GM12878 (cell line): ENCODE results near the gene DYNLL2. TPM values are rescaled to one million over a fixed set of nuclear protein-coding genes. Genes with fewer than 3 reads are reported as not detected.

Experiments
- EGR1 ChIP-seq, 2 experiments: IDR thresholded peaks; 1 replicate in 1 of 2; 2 replicates in 1 of 2; pipeline ENCODE4 v1.6.1; 2011 to 2012; ENCODE audit warnings: low read depth in 2 of 2, low read length in 2 of 2, borderline replicate concordance in 1 of 2, mild to moderate bottlenecking in 1 of 2, moderate library complexity in 1 of 2
- HCFC1 ChIP-seq: fragments of 150-350 bp; IDR thresholded peaks from 2 replicates; pipeline ENCODE4 v1.6.1; 2014; ENCODE audit warnings: low read length
- MTA3 ChIP-seq: IDR thresholded peaks from 2 replicates; pipeline ENCODE4 v1.6.1; 2012; ENCODE audit warnings: low read length, inconsistent platforms, borderline replicate concordance
- PML ChIP-seq: IDR thresholded peaks from 2 replicates; pipeline ENCODE4 v1.6.1; 2012; ENCODE audit warnings: low read length, inconsistent platforms
- POLR2A ChIP-seq: IDR thresholded peaks from 2 replicates; pipeline ENCODE4 v1.6.1; 2011; ENCODE audit warnings: low read depth, mild to moderate bottlenecking, low read length
- RBBP5 ChIP-seq: fragments of 200-600 bp; sonication (generic); conservative IDR thresholded peaks from 2 replicates; pipeline ENCODE4 v1.6.1; 2016
- RCOR1 ChIP-seq: conservative IDR thresholded peaks from 2 replicates; pipeline ENCODE4 v1.6.1; 2012; ENCODE audit warnings: low read depth, low read length, improper control_type of control experiment
- TCF12 ChIP-seq: IDR thresholded peaks from 2 replicates; pipeline ENCODE4 v1.6.1; 2011; ENCODE audit warnings: low read depth, mild to moderate bottlenecking, low read length
- ZNF207 ChIP-seq: fragments of 450-650 bp; IDR thresholded peaks from 2 replicates; pipeline ENCODE4 v1.6.1; 2014; ENCODE audit warnings: antibody characterized with exemption, mild to moderate bottlenecking, borderline replicate concordance
- polyA plus RNA-seq, 11 experiments: library from polyadenylated mRNA; depleted of rRNA in 4 of 11; unstranded in 6 of 11; stranded (reverse) in 5 of 11; fragments of >200 nt; fragmentation: Nextera tagmentation in 4 of 11; fragmentation: Illumina TruSeq in 1 of 11; extraction: Ambion mirVana in 4 of 11; extraction: Trizol in 1 of 11; gene quantifications; 1 replicate in 1 of 11; 2 replicates in 10 of 11; pipeline versions ENCODE4 v1.2.1 to v1.2.3, GENCODE V29; 2011 to 2016; ENCODE audit warnings: inconsistent platforms in 2 of 11, missing spikeins in 2 of 11, low read depth in 1 of 11
- total RNA-seq, 4 experiments: library from RNA; depleted of rRNA in 3 of 4; stranded (reverse); fragments of >200 nt in 3 of 4; fragmentation: Illumina TruSeq in 1 of 4; extraction: Trizol in 1 of 4; gene quantifications; 2 replicates each; pipeline versions ENCODE4 v1.2.1 to v1.2.3, GENCODE V29; 2013 to 2021
- TF ChIP-seq, protein P1 (sequence below): fragments of 450-650 bp; IDR thresholded peaks from 2 replicates; pipeline ENCODE4 v1.6.1; 2017; ENCODE audit warnings: borderline replicate concordance
- TF ChIP-seq, protein P2 (sequence below): fragments of 450-650 bp; IDR thresholded peaks from 2 replicates; pipeline ENCODE4 v1.6.1; 2016; ENCODE audit warnings: mild to moderate bottlenecking
- TF ChIP-seq, protein P3 (sequence below): IDR thresholded peaks from 2 replicates; pipeline ENCODE4 v1.6.1; 2012; ENCODE audit warnings: mild to moderate bottlenecking, low read depth, low read length

DYNLL2 gene
- total and polyA plus RNA-seq, 10 of the 15 experiments (the other 5 are each of a cell fraction or from before 2014, with no cell fraction given), result 0.62 to 19.2 (median 9.1) TPM

DNA sequence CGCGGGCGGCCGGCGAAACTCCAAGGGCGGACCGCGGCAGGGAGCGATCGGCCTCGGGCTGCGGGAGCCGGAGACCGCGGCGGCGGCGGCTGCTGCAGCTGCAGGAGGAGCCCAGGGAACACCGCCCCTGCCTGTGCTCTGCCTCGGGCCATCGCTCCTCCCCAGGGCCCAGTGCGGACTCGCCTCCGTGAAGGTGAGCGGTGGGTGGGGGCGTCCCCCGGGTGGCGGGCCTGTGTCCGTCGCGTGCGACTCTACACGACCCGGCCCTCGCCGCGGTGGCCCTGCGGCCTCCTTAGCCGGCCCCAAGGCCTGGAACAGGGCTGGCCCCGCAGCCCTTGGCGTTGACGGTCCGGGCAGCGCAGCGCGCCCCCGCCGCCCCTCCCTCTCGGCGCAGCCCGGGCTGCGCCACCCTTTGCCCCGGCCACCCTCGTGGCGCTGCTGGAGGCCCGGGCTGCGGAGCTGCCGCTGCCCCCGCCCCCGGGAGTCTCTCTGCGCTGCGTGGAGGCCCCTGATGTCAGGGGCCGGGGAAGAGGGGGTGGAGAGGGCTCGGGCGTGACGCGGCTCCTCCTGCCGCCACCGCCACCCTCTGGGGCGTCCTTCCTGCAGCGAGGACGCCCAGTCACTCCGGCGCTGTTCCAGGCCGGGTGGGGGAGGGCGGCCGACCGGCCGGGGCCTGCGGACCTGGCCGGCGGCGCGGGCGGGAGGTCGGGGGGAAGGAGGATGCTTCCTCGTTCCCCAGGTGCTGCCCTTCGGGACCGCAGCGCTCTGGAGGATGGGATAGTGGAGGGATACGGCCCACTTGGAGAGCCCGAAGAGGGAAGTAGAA, 485 bp downstream of the DYNLL2 start (continued):
- no peak for TF ChIP-seq TCF12
- TF ChIP-seq ZNF207, result 0 out of 2 replicates have a peak, but pooled peaks have one; percentile 50
- no peak for TF ChIP-seq HCFC1
- TF ChIP-seq EGR1 (IDR thresholded peaks at IDR 0.05; ENCODE audit: borderline replicate concordance in 1 of 2, low read depth in 2 of 2, low read length in 2 of 2), result peak in 1 of 2 experiments; percentile 69; a peak in 1 of 3 replicates
- TF ChIP-seq PML, result no peak
- no peak for TF ChIP-seq MTA3
- TF ChIP-seq RCOR1, result no peak
- TF ChIP-seq POLR2A, result peak; percentile 83
- TF ChIP-seq, protein P1, sequence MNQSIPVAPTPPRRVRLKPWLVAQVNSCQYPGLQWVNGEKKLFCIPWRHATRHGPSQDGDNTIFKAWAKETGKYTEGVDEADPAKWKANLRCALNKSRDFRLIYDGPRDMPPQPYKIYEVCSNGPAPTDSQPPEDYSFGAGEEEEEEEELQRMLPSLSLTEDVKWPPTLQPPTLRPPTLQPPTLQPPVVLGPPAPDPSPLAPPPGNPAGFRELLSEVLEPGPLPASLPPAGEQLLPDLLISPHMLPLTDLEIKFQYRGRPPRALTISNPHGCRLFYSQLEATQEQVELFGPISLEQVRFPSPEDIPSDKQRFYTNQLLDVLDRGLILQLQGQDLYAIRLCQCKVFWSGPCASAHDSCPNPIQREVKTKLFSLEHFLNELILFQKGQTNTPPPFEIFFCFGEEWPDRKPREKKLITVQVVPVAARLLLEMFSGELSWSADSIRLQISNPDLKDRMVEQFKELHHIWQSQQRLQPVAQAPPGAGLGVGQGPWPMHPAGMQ, result no peak
- TF ChIP-seq, protein P2, sequence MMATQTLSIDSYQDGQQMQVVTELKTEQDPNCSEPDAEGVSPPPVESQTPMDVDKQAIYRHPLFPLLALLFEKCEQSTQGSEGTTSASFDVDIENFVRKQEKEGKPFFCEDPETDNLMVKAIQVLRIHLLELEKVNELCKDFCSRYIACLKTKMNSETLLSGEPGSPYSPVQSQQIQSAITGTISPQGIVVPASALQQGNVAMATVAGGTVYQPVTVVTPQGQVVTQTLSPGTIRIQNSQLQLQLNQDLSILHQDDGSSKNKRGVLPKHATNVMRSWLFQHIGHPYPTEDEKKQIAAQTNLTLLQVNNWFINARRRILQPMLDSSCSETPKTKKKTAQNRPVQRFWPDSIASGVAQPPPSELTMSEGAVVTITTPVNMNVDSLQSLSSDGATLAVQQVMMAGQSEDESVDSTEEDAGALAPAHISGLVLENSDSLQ, result no peak
- TF ChIP-seq RBBP5, result no peak
- TF ChIP-seq, protein P3, sequence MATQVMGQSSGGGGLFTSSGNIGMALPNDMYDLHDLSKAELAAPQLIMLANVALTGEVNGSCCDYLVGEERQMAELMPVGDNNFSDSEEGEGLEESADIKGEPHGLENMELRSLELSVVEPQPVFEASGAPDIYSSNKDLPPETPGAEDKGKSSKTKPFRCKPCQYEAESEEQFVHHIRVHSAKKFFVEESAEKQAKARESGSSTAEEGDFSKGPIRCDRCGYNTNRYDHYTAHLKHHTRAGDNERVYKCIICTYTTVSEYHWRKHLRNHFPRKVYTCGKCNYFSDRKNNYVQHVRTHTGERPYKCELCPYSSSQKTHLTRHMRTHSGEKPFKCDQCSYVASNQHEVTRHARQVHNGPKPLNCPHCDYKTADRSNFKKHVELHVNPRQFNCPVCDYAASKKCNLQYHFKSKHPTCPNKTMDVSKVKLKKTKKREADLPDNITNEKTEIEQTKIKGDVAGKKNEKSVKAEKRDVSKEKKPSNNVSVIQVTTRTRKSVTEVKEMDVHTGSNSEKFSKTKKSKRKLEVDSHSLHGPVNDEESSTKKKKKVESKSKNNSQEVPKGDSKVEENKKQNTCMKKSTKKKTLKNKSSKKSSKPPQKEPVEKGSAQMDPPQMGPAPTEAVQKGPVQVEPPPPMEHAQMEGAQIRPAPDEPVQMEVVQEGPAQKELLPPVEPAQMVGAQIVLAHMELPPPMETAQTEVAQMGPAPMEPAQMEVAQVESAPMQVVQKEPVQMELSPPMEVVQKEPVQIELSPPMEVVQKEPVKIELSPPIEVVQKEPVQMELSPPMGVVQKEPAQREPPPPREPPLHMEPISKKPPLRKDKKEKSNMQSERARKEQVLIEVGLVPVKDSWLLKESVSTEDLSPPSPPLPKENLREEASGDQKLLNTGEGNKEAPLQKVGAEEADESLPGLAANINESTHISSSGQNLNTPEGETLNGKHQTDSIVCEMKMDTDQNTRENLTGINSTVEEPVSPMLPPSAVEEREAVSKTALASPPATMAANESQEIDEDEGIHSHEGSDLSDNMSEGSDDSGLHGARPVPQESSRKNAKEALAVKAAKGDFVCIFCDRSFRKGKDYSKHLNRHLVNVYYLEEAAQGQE, result no peak
- TF ChIP-seq, all 136 proteins: peak for 16
